ENCODE data around the gene OPRL1. TPM values are rescaled to one million over a fixed set of nuclear protein-coding genes. Genes with fewer than 3 reads are reported as not detected.

OPRL1 gene
- total and polyA plus RNA-seq, 5 donors = 0.50 to 1.3 (median 0.91) TPM

DNA sequence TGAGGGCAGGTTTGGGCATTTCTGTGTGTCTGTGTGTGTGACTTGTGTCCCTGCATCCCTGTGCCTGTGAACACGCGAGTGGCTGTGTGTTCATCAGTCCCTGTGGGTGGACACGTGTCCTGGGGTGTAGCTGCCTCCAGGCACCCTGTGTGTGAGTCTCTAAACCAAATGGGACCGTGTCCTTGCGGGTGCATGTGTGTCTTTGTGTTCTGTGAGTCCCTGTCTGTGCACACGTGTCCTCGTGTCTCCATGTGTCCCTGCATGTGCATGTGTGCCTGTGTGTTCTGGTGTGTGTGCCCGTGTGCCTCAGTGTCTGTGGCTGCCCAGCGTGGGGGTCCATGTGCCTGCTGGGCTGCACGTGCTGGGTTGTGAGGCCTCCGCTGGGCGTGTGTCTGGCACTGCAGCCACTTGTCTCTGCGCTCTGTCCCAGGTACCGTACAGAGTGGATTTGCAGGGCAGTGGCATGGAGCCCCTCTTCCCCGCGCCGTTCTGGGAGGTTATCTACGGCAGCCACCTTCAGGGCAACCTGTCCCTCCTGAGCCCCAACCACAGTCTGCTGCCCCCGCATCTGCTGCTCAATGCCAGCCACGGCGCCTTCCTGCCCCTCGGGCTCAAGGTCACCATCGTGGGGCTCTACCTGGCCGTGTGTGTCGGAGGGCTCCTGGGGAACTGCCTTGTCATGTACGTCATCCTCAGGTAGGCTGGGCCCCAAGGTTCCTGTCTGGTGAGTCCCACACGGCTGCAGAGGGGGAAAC lies 12.6 kb downstream of the OPRL1 start:
- WGBS = 54% methylated on average over 27 of the region's 27 CpGs

DNA sequence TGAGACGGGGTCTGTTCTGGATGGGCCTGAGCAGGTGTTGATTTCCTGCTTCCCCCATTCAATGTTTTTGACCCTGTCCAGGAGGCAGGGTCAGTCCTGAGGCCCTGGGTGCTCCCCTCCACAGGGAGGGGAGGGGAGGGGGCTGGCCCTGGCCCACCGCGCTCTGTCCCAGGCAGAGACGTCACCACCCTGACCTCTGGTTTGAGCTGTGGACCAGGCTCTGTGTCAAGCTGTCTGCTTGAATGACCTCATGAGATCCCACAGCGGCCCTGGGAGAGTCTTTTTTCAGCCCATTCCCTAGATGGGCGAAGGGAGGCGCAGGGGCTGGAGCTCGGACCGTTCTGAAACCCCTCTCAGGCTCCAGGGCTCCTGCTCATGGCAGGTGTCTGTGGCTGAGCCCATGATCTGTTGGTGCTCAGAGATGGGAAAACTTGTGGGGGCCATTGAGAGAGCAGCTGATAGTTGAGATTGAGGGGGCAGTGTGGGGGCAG lies 13.2 kb downstream of the OPRL1 start:
- no peak overlapping the region for H3K4me3 ChIP-seq (ENCODE audit: low read length)
- H3K27ac ChIP-seq (ENCODE audit: low read length) = no peak overlapping the region
- DNase-seq (no peak), ATAC-seq (no peak)
- no peaks in the 10 kb centered on the region for H3K4me1 ChIP-seq (ENCODE audit: control insufficient read depth, insufficient read depth, low read length)
- intact Hi-C loops (cut with DNase I) = no loop called here
- H3K9me3 ChIP-seq (ENCODE audit: control insufficient read depth, low read length) = no peaks in the 10 kb centered on the region
- no peaks in the 10 kb centered on the region for H3K27me3 ChIP-seq (ENCODE audit: control insufficient read depth, insufficient read depth)
- 46% methylated on average over 9 of the region's 9 CpGs for WGBS

More for the DNA sequence above, 12.6 kb downstream of the OPRL1 start:
- no peak overlapping the region for H3K27ac ChIP-seq (ENCODE audit: low read length)
- no peaks in the 10 kb centered on the region for H3K9me3 ChIP-seq (ENCODE audit: control insufficient read depth, low read length)
- ATAC-seq (no peak), DNase-seq (no peak)
- no peak overlapping the region for H3K4me3 ChIP-seq (ENCODE audit: low read length)
- intact Hi-C loops (cut with DNase I) = no loop called here
- no peaks in the 10 kb centered on the region for H3K27me3 ChIP-seq (ENCODE audit: control insufficient read depth, insufficient read depth)
- no peaks in the 10 kb centered on the region for H3K4me1 ChIP-seq (ENCODE audit: control insufficient read depth, insufficient read depth, low read length)

DNA sequence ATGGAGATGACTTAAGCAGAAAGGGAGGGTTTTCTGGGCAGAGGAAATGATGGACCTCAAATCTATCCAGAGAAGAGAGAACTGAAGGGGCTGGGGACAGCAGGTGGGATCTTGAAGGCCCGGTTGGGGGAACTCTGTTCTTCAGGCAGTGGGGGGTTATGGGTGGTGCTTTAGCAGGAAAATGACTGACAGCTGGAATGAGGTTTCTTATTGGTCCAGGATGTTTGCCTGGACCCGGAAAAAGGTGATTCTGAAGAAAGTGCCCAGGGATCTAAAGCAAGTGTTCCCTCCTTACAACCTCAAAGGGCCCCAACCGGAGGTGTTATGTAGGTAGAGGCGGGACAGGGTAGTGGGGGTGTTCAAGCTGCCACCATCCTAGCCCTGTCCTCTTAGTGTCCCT lies 15.6 kb downstream of the OPRL1 start:
- Histone ChIP-seq H3K27me3 (ENCODE audit: control insufficient read depth, insufficient read depth) (no peaks in the 10 kb centered on the region), H3K4me3 (ENCODE audit: low read length) (no peak overlapping the region), H3K27ac (ENCODE audit: low read length) (no peak overlapping the region), H3K9me3 (ENCODE audit: control insufficient read depth, low read length) (no peaks in the 10 kb centered on the region), H3K4me1 (ENCODE audit: control insufficient read depth, insufficient read depth, low read length) (no peaks in the 10 kb centered on the region)
- ATAC-seq (no peak), DNase-seq (no peak)
- intact Hi-C loops (cut with DNase I) = no loop called here
- WGBS = 89% methylated on average over 4 of the region's 4 CpGs

DNA sequence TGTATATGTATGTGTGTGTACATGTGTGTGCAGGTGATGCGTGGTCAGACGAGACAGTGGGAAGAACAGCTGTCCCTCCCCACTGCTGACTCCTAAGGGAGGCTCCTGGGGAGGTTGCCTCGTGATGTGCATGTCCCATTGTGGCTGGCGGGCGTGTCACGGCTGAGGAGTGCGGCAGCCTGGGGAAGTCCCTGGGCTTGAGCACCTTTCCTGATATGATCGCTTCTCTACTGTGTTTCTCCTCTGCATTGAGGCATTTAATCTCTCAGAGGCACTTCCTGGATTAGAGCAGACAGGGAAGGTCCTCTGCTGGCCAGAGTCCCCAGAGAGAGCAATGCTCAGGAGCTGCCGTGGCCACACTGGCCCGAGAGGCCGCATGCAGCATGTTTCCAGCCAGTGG lies 16.0 kb downstream of the OPRL1 start:
- Histone ChIP-seq H3K27ac (ENCODE audit: low read length) (no peak overlapping the region), H3K27me3 (ENCODE audit: control insufficient read depth, insufficient read depth) (no peaks in the 10 kb centered on the region), H3K4me3 (ENCODE audit: low read length) (no peak overlapping the region), H3K9me3 (ENCODE audit: control insufficient read depth, low read length) (no peaks in the 10 kb centered on the region), H3K4me1 (ENCODE audit: control insufficient read depth, insufficient read depth, low read length) (no peaks in the 10 kb centered on the region)
- DNase-seq (no peak), ATAC-seq (no peak)
- 91% methylated on average over 11 of the region's 11 CpGs for WGBS
- intact Hi-C loops (cut with DNase I) = no loop called here

DNA sequence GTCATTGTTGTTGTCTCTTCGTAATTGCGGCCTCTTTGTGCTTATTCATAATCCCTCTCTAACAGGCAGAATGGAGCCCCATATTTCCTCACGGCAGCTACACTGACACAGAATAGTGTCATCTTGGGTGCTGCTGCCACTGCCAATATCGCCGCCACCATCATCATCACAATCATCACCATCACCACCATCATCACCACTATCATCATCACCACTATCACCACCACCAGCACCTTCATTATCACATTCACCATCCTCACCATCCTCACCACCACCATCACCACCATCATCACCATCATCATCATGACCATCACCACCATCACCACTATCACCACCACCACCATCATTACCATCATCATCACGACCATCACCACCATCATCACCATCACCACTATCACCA lies 16.7 kb downstream of the OPRL1 start:
- ATAC-seq (no peak), DNase-seq (no peak)
- H3K4me1 ChIP-seq (ENCODE audit: control insufficient read depth, insufficient read depth, low read length) = no peaks in the 10 kb centered on the region
- H3K27me3 ChIP-seq (ENCODE audit: control insufficient read depth, insufficient read depth) = no peaks in the 10 kb centered on the region
- intact Hi-C loops (cut with DNase I) = no loop called here
- no peak overlapping the region for H3K4me3 ChIP-seq (ENCODE audit: low read length)
- H3K9me3 ChIP-seq (ENCODE audit: control insufficient read depth, low read length) = no peaks in the 10 kb centered on the region
- WGBS = 86% methylated on average over 6 of the region's 6 CpGs
- no peak overlapping the region for H3K27ac ChIP-seq (ENCODE audit: low read length)

DNA sequence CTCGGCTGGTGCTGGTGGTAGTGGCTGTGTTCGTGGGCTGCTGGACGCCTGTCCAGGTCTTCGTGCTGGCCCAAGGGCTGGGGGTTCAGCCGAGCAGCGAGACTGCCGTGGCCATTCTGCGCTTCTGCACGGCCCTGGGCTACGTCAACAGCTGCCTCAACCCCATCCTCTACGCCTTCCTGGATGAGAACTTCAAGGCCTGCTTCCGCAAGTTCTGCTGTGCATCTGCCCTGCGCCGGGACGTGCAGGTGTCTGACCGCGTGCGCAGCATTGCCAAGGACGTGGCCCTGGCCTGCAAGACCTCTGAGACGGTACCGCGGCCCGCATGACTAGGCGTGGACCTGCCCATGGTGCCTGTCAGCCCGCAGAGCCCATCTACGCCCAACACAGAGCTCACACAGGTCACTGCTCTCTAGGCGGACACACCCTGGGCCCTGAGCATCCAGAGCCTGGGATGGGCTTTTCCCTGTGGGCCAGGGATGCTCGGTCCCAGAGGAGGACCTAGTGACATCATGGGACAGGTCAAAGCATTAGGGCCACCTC lies 18.7 kb downstream of the OPRL1 start:
- Histone ChIP-seq H3K27ac (ENCODE audit: low read length) (no peak overlapping the region), H3K4me3 (ENCODE audit: low read length) (no peak overlapping the region), H3K4me1 (ENCODE audit: control insufficient read depth, insufficient read depth, low read length) (no peaks in the 10 kb centered on the region), H3K9me3 (ENCODE audit: control insufficient read depth, low read length) (no peaks in the 10 kb centered on the region), H3K27me3 (ENCODE audit: control insufficient read depth, insufficient read depth) (no peaks in the 10 kb centered on the region)
- peak in 1 of 3 donors; percentile 37 for DNase-seq
- intact Hi-C loops (cut with DNase I) = no loop called here
- no peak for ATAC-seq
- 96% methylated on average over 28 of the region's 28 CpGs for WGBS

DNA sequence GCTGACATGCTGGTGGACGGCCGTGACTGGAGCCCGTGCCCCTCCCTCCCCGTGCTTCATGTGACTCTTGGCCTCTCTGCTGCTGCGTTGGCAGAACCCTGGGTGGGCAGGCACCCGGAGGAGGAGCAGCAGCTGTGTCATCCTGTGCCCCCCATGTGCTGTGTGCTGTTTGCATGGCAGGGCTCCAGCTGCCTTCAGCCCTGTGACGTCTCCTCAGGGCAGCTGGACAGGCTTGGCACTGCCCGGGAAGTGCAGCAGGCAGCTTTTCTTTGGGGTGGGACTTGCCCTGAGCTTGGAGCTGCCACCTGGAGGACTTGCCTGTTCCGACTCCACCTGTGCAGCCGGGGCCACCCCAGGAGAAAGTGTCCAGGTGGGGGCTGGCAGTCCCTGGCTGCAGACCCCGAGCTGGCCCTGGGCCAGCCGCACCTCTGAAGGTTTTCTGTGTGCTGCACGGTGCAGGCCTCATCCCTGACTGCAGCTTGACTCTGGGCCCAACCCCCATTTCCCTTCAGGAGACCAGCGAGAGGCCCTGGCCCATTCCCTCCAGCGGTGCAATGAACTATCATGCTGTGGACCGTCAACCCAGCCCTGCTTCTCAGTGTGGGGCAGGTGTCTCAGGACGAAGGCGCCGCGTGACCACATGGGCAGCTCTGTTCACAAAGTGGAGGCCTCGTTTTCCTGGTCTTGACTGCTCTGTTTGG lies 19.4 kb downstream of the OPRL1 start:
- DNase-seq = peak in 2 of 3 donors; percentile 22 to 31
- Histone ChIP-seq H3K4me3 (ENCODE audit: low read length) (no peak overlapping the region), H3K9me3 (ENCODE audit: control insufficient read depth, low read length) (no peaks in the 10 kb centered on the region), H3K4me1 (ENCODE audit: control insufficient read depth, insufficient read depth, low read length) (no peaks in the 10 kb centered on the region), H3K27ac (ENCODE audit: low read length) (no peak overlapping the region), H3K27me3 (ENCODE audit: control insufficient read depth, insufficient read depth) (no peaks in the 10 kb centered on the region)
- intact Hi-C loops (cut with DNase I) = no loop called here
- ATAC-seq = no peak
- WGBS = 90% methylated on average over 21 of the region's 21 CpGs

DNA sequence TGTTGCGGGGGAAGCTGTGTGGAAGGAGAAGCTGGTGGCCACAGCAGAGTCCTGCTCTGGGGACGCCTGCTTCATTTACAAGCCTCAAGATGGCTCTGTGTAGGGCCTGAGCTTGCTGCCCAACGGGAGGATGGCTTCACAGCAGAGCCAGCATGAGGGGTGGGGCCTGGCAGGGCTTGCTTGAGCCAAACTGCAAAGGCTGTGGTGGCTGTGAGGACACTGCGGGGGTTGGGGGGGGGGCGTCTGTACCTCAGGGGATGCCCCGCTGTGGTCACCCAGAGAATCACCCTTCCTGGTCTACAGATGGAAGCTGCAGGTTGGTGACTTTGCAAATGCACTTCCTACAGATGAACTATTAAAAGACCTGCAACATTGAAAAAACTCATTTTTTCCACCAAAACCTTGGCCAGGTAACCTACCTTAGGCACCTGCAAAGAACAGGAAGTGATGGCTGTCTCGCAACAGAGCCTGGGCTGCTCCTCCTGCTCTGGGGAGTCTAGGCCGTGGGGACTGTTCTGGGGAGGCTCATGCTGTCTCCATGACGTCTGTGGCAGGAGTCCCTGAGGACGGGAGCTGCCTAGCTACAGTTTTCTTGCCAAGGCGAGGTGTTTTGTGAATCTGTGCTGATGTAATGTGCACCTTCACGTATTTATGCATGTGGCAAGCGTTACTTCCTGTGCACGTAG lies 20.1 kb downstream of the OPRL1 start:
- H3K27ac ChIP-seq (ENCODE audit: low read length) = no peak overlapping the region
- DNase-seq = peak; percentile 5 to 42 (median 19)
- WGBS = 83% methylated on average over 14 of the region's 14 CpGs
- H3K4me1 ChIP-seq (ENCODE audit: control insufficient read depth, insufficient read depth, low read length) = no peaks in the 10 kb centered on the region
- no peaks in the 10 kb centered on the region for H3K27me3 ChIP-seq (ENCODE audit: control insufficient read depth, insufficient read depth)
- H3K9me3 ChIP-seq (ENCODE audit: control insufficient read depth, low read length) = no peaks in the 10 kb centered on the region
- no peak for ATAC-seq
- no peak overlapping the region for H3K4me3 ChIP-seq (ENCODE audit: low read length)
- intact Hi-C loops (cut with DNase I) = no loop called here

DNA sequence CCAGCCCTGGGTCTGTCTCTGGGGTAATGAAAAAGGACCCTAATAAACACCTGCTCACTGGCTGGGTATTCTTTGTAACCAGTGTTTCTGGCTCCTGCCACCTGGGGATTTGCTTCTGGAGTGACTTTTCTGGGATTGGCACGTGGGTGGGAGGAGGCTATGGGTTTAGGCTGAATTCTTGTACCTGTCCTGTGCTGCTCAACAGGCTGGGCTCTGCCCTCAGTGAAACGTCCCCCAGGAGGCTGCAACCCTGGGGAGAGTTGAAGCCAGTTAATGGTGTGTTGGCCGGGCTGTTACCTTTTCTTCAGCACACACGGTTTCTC lies 20.6 kb downstream of the OPRL1 start:
- 76% methylated on average over 4 of the region's 4 CpGs for WGBS
- H3K27me3 ChIP-seq (ENCODE audit: control insufficient read depth, insufficient read depth) = no peaks in the 10 kb centered on the region
- peak in 1 of 3 donors; percentile 12 for DNase-seq

DNA sequence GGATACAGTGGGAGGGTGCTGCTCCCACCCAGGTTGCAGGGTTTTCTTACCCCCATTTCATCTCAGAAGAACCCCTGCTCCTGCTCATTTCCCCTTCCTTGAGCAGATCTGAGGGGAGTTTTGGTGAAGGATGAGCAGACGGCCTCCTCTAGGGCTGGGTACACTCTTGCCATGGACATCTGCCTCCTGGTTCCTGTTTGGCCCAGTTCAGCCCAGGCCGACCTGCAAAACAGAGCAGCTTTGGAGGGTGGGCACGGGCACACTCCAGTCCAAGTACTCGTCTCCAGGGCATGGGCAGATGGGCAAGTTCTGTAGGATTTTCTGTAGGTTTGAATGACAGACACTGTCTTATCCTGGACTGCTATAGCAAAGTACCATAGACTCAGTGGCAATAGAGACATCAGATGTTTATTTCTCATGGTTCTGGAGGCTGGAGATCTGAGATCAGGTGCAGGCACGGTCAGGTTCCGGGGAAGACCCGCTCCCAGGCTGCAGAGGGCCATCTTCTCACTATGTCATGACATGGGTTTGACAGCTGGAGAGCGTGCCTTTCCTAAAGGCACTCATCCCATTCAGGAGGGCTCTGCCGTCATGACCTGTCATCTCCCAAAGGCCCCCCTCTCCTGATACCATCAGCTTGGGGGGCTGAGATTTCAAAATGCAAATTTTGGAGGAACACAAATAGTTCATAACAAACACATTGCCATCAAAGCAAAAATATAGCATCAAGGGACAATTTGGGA lies 21.2 kb downstream of the OPRL1 start:
- WGBS = 88% methylated on average over 9 of the region's 9 CpGs
- Histone ChIP-seq H3K4me1 (ENCODE audit: control insufficient read depth, insufficient read depth, low read length) (no peaks in the 10 kb centered on the region), H3K9me3 (ENCODE audit: control insufficient read depth, low read length) (no peaks in the 10 kb centered on the region), H3K27ac (ENCODE audit: low read length) (no peak overlapping the region), H3K4me3 (ENCODE audit: low read length) (no peak overlapping the region), H3K27me3 (ENCODE audit: control insufficient read depth, insufficient read depth) (no peaks in the 10 kb centered on the region)
- peak in 2 of 3 donors; percentile 22 to 36 for DNase-seq
- intact Hi-C loops (cut with DNase I) = no loop called here
- no peak for ATAC-seq

More for the DNA sequence above, 20.6 kb downstream of the OPRL1 start:
- no peak for ATAC-seq
- Histone ChIP-seq H3K27ac (ENCODE audit: low read length) (no peak overlapping the region), H3K4me1 (ENCODE audit: control insufficient read depth, insufficient read depth, low read length) (no peaks in the 10 kb centered on the region), H3K9me3 (ENCODE audit: control insufficient read depth, low read length) (no peaks in the 10 kb centered on the region), H3K4me3 (ENCODE audit: low read length) (no peak overlapping the region)
- intact Hi-C loops (cut with DNase I) = no loop called here
